Measurements from ENCODE around the gene MEF2A. TPM values are rescaled to one million over a fixed set of nuclear protein-coding genes. Genes with fewer than 3 reads are reported as not detected.
A peak's percentile ranks its signal among the peaks of the same experiment; 100 is the strongest.
"Not testable (repeated sequence)": the region's sequence is repeated elsewhere in the genome, so short reads cannot be mapped to it uniquely, and the experiment has no call there.

The MEF2A gene
- total RNA-seq, 1 donor from 2014 or later, result 23.4 TPM

DNA sequence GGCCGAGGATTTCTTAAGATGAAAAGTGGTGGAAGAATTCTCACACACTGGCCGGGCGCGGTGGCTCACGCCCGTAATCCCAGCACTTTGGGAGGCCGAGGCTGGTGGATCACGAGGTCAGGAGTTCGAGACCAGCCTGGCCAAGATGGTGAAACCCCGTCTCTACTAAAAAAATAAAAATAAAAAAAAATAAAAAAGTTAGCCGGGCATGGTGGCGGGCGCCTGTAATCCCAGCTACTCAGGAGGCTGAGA, 168.2 kb downstream of the MEF2A start:
- H3K36me3 Mint-ChIP-seq (ENCODE audit: low read depth); DNase-seq (ENCODE audit: low spot score); H3K9me3 Mint-ChIP-seq; H3K27me3 Mint-ChIP-seq (ENCODE audit: low read depth): not testable (repeated sequence)
- peak overlapping the region; percentile 86 for H3K27ac Mint-ChIP-seq
- H3K4me3 Mint-ChIP-seq (ENCODE audit: low read depth), result peak overlapping the region; percentile 70
- peaks cover 24% of the 10 kb centered on the region for H3K4me1 Mint-ChIP-seq (ENCODE audit: low read depth)
- intact Hi-C loops (cut with micrococcal nuclease), result loop anchor here (5.0 kb wide), 1 partner anchor 868 kb away; the partner anchor contains the start of genes ASB7 and LINS1

DNA sequence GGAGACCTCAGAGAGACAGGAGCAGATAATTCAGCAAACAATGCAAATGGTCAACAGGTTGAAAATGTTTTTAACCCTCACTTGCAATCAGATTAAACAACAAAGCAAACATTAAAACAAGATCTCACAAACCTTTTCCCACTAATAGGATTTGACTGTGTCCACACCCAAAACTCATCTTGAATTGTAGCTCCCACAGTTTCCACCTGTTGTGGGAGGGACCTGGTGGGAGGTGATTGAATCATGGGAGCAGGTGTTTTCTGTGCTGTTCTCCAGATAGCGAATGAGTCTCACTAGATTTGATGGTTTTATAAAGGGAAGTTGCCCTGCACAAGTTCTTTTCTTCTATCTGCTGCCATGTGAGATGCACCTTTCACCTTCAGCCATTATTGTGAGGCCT, 168.8 kb downstream of the MEF2A start:
- H3K27ac Mint-ChIP-seq, result peak overlapping the region; percentile 52
- H3K27me3 Mint-ChIP-seq (ENCODE audit: low read depth), result no peaks in the 10 kb centered on the region
- no peaks in the 10 kb centered on the region for H3K9me3 Mint-ChIP-seq
- peaks cover 9% of the 10 kb centered on the region for H3K36me3 Mint-ChIP-seq (ENCODE audit: low read depth)
- no peak overlapping the region for H3K4me3 Mint-ChIP-seq (ENCODE audit: low read depth)
- intact Hi-C loops (cut with micrococcal nuclease), result loop anchor here (5.0 kb wide), 1 partner anchor 868 kb away; the partner anchor contains the start of genes ASB7 and LINS1
- DNase-seq (ENCODE audit: low spot score), result no peak
- H3K4me1 Mint-ChIP-seq (ENCODE audit: low read depth), result peaks cover 24% of the 10 kb centered on the region

DNA sequence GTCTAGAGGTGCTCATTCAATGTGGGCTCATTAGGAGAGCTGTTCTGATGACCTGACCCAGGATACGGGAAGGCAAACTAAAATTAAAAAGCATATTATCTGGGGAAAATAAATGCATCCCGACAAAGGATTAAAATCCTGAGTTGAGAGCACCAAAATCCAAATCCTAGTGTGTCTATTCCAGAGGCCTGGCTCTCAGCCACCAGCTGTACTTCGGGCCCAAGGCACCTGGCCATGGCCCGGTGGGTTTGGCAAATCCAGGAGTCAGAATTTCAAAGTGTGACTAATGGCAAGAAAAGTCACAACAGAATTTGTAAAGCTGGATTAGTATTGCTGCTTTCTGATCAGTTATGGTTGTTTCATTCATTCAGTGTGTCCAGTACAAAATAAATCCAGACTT, 170.1 kb downstream of the MEF2A start:
- Mint-ChIP-seq H3K4me1 (ENCODE audit: low read depth) (peaks cover 24% of the 10 kb centered on the region), H3K36me3 (ENCODE audit: low read depth) (peaks cover 3% of the 10 kb centered on the region), H3K27me3 (ENCODE audit: low read depth) (no peaks in the 10 kb centered on the region), H3K9me3 (no peaks in the 10 kb centered on the region), H3K27ac (no peak overlapping the region), H3K4me3 (ENCODE audit: low read depth) (no peak overlapping the region)
- intact Hi-C loops (cut with micrococcal nuclease), result no loop called here
- DNase-seq (ENCODE audit: low spot score), result no peak

DNA sequence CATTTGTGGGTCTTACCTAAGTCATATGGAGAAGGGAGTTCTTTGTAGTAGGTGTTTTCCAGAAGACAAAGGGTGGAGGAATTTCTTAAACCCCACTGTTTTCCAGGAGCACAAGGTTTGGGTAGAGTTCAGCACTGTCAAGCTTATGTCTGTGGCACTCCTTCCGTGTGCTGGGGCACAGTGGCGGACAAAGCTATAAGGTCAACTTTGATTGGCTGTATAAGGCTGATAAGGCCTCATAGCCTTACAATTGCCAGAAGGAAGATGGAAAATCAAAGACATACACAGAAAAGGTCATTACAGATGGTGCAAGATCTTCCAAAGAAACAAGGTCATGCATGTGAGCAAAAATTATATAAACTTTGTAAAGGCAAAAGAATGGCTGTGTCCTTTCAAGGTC, 170.9 kb downstream of the MEF2A start:
- no peak overlapping the region for H3K4me3 Mint-ChIP-seq (ENCODE audit: low read depth)
- intact Hi-C loops (cut with micrococcal nuclease), result no loop called here

DNA sequence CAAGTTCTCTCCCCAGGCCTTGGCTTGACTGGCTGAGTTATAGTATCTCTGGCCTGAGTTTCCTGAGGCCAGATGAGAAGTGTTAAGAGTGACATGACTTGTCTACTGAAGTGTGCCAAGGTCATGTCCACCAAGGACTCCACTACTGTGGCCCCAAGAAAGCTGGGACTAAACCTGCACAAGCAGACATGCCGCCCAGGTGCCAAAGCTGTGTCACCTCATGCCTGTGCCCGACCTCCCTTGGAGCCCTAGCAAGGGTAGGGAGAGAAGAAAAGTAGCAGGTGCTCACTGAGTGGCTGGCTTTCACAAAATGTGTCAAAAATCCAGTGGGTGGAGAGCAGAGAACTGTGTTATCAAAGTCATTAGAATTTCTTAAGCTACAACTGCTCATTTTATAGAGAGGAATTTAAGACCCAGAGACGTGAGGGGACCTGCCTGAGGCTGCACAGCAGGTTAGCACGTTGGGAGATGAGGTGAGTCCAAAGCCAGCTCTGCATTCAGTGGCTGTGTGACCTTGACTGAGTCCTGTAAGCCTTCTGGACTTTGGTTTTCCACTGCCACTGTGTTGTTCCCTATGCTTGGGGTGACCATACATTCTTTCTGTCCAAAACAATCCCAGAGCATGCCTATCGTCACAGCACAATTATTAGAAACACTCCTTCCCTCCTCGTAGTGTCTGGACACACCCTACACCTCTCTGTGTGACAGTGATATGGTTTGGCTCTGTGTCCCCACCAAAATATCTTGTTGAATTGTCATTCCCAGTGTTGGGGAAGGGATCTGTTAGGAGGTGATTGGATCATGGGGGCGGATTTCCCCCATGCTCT, 172.4 kb downstream of the MEF2A start:
- DNase-seq (ENCODE audit: low spot score), result no peak
- intact Hi-C loops (cut with micrococcal nuclease), result no loop called here
- H3K4me3 Mint-ChIP-seq (ENCODE audit: low read depth), result no peak overlapping the region
- no peaks in the 10 kb centered on the region for H3K9me3 Mint-ChIP-seq
- no peaks in the 10 kb centered on the region for H3K27me3 Mint-ChIP-seq (ENCODE audit: low read depth)
- H3K4me1 Mint-ChIP-seq (ENCODE audit: low read depth), result peaks cover 14% of the 10 kb centered on the region
- no peak overlapping the region for H3K27ac Mint-ChIP-seq
- H3K36me3 Mint-ChIP-seq (ENCODE audit: low read depth), result no peaks in the 10 kb centered on the region

More for the DNA sequence above, 170.9 kb downstream of the MEF2A start:
- no peak overlapping the region for H3K27ac Mint-ChIP-seq
- no peaks in the 10 kb centered on the region for H3K36me3 Mint-ChIP-seq (ENCODE audit: low read depth)
- no peaks in the 10 kb centered on the region for H3K27me3 Mint-ChIP-seq (ENCODE audit: low read depth)
- DNase-seq (ENCODE audit: low spot score), result no peak
- peaks cover 23% of the 10 kb centered on the region for H3K4me1 Mint-ChIP-seq (ENCODE audit: low read depth)
- H3K9me3 Mint-ChIP-seq, result no peaks in the 10 kb centered on the region

DNA sequence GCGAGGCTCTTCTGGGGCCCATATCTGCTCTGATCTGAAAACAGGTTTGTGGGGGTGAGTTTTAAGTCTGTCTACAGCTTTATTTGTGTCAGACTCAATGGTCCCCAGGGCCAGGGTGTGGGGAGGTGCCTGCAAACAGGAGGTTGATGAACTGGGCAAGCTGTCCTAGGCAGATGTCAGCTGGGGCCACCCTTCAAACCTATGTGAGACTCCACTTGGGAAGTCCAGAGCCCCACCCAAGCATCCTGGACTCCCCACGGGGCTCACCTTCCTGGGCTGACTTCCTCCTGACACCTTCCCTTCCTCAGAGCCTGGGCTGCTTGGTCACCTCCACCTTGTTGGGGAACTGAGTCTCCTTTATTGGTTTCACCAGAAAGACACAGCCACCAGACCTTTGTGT, 176.1 kb downstream of the MEF2A start:
- Mint-ChIP-seq H3K36me3 (ENCODE audit: low read depth) (no peaks in the 10 kb centered on the region), H3K27me3 (ENCODE audit: low read depth) (peaks cover 6% of the 10 kb centered on the region), H3K4me3 (ENCODE audit: low read depth) (no peak overlapping the region), H3K4me1 (ENCODE audit: low read depth) (peaks cover 10% of the 10 kb centered on the region), H3K27ac (no peak overlapping the region), H3K9me3 (no peaks in the 10 kb centered on the region)
- intact Hi-C loops (cut with micrococcal nuclease), result no loop called here
- DNase-seq (ENCODE audit: low spot score), result no peak

DNA sequence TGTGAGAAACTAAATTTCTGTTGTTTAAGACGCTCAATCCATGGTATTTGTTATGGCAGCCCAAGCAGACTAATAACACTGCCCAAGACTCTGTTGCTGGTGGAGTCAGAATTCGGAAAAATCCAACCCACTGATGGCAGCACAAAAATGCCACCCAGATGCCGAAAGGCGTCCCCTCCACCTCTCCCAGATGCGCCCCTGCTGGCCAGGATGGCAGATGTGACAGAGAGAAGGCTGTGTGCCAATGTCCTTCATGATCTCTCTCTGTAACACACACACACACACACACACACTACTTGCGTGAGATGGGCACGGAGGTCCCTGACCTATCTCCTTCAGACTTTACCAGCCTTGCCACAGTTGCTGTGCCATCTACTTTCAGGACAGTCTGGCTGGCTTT, 178.4 kb downstream of the MEF2A start:
- intact Hi-C loops (cut with micrococcal nuclease), result no loop called here
- Mint-ChIP-seq H3K27ac (no peak overlapping the region), H3K4me3 (ENCODE audit: low read depth) (no peak overlapping the region), H3K27me3 (ENCODE audit: low read depth) (peaks cover 6% of the 10 kb centered on the region), H3K4me1 (ENCODE audit: low read depth) (peaks cover 4% of the 10 kb centered on the region), H3K9me3 (no peaks in the 10 kb centered on the region), H3K36me3 (ENCODE audit: low read depth) (no peaks in the 10 kb centered on the region)
- DNase-seq (ENCODE audit: low spot score), result no peak

DNA sequence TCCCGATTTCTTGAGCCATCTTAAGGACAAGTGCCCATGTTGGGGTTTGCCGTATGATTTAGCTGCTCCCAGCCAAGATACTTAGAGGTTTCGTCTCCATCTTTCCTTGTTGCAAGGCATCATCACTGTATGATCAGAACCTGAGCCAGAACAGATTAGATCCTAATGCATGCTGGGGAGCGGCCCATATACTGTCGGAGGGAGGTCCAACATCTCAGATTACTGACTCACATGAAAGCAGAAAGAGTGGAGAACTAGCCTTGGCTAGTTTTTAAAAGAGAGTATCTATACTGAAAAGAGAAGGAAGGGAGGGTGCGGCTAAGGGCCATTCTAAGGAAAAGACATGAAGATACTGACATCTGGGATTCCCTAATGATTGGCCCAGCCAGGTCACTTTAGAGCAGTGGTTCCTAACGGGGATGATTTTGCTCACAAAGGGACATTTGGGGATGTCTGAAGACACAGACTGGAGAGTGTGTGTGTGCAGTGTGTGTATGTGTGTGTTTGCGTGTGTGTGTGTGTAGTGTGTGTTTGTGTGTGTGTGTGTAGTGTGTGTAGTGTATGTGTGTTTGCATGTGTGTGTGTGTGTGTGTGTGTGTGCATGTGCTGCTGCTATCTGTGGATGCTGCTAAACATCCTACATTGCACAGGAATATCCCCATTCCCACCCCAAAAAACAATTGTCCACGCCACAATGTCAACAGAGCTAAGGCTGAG, 179.7 kb downstream of the MEF2A start:
- intact Hi-C loops (cut with micrococcal nuclease), result no loop called here
- no peak for DNase-seq (ENCODE audit: low spot score)
- Mint-ChIP-seq H3K4me3 (ENCODE audit: low read depth) (no peak overlapping the region), H3K27me3 (ENCODE audit: low read depth) (peaks cover 6% of the 10 kb centered on the region), H3K4me1 (ENCODE audit: low read depth) (peaks cover 7% of the 10 kb centered on the region), H3K27ac (no peak overlapping the region), H3K36me3 (ENCODE audit: low read depth) (no peaks in the 10 kb centered on the region), H3K9me3 (no peaks in the 10 kb centered on the region)

DNA sequence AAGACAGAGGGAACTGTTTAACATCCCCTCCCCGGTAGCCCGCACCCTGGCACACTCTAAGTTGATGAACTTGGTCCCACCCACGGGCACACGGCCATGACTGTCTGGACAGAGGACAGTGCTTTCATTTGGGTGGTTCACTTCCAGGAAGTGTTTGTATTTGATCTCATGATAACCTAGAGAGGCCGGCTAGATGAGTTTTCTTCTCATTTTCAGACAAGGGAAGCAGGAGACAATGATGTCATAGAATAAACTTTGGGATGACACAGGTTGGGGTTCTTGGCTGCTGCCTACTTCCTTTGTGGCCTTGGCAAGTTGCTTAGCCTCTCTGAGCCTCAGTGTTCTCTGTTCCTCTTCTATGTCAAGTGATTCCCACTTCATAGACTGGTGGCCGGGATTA, 183.6 kb downstream of the MEF2A start:
- intact Hi-C loops (cut with micrococcal nuclease), result no loop called here
- Mint-ChIP-seq H3K9me3 (no peaks in the 10 kb centered on the region), H3K27ac (no peak overlapping the region), H3K36me3 (ENCODE audit: low read depth) (no peaks in the 10 kb centered on the region), H3K27me3 (ENCODE audit: low read depth) (peaks cover 6% of the 10 kb centered on the region), H3K4me3 (ENCODE audit: low read depth) (no peak overlapping the region), H3K4me1 (ENCODE audit: low read depth) (peaks cover 4% of the 10 kb centered on the region)
- DNase-seq (ENCODE audit: low spot score), result no peak

DNA sequence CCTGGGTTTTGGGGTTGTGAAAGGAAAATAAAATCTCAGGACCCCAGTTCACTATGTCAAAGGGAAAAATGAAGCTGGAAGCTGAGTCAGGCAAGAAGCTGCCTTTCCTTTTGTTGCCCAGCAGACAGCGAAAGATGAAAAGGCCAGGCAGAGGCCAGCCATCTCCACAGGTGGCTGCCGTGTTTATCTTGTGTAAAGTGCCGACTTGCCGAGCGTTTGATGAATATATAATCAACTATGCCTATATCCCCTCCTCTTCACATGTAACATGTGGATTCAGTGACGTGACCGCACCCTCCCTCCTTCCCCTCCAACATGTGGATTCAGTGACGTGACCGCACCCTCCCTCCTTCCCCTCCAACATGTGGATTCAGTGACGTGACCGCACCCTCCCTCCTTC, 184.5 kb downstream of the MEF2A start:
- not testable (repeated sequence) for H3K36me3 Mint-ChIP-seq (ENCODE audit: low read depth); DNase-seq (ENCODE audit: low spot score); H3K9me3 Mint-ChIP-seq; H3K27ac Mint-ChIP-seq; H3K27me3 Mint-ChIP-seq (ENCODE audit: low read depth); H3K4me3 Mint-ChIP-seq (ENCODE audit: low read depth); H3K4me1 Mint-ChIP-seq (ENCODE audit: low read depth)
- intact Hi-C loops (cut with micrococcal nuclease), result loop anchor here (10.0 kb wide), 1 partner anchor 646 kb away; the partner anchor contains the start of gene SYNM

DNA sequence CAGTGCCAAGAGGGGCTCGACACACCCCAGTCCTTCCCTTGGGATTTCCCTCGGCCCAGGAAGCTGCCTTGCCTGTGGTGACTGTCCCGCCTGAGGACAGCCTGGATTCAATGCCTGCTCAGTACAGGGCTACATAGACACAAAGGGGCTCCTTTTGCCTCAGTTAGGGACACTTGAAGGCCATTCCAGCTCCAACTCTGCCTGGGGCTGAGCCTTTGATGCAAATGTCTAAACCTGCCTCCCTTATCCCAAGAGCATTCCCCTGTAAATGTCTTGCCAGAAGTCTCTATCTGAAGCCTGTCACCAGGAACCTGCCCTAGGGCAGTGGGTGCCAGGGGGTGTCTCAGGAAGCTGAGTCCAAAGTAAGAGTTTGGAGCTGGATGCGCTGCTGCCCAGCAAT, 186.8 kb downstream of the MEF2A start:
- Mint-ChIP-seq H3K27ac (no peak overlapping the region), H3K27me3 (ENCODE audit: low read depth) (peaks cover 1% of the 10 kb centered on the region), H3K4me1 (ENCODE audit: low read depth) (peaks cover 4% of the 10 kb centered on the region), H3K36me3 (ENCODE audit: low read depth) (no peaks in the 10 kb centered on the region), H3K9me3 (no peaks in the 10 kb centered on the region), H3K4me3 (ENCODE audit: low read depth) (no peak overlapping the region)
- intact Hi-C loops (cut with micrococcal nuclease), result loop anchor here (10.0 kb wide), 1 partner anchor 648 kb away; the partner anchor contains the start of gene SYNM
- no peak for DNase-seq (ENCODE audit: low spot score)

DNA sequence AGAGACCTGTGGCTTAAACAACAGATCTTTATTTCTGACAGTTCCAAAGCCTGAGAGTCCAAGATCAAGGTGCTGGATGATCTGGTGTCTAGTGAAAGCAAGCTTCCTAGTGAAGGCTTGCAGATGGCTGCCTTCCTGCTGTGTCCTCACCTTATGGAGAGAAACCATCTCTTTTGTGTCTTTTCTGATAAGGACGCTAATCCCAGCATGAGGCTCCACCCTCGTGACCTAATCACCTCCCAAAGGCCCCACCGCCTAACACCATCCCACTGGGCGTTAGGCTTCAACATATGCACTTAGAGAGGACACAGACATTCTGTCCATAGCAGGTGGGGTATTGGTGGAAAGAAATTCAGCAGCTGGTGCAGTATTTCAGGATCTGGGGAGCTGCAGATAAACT, 187.3 kb downstream of the MEF2A start:
- Mint-ChIP-seq H3K27ac (no peak overlapping the region), H3K9me3 (no peaks in the 10 kb centered on the region), H3K4me1 (ENCODE audit: low read depth) (peaks cover 4% of the 10 kb centered on the region), H3K27me3 (ENCODE audit: low read depth) (peaks cover 3% of the 10 kb centered on the region), H3K4me3 (ENCODE audit: low read depth) (no peak overlapping the region), H3K36me3 (ENCODE audit: low read depth) (no peaks in the 10 kb centered on the region)
- intact Hi-C loops (cut with micrococcal nuclease), result loop anchor here (10.0 kb wide), 1 partner anchor 648 kb away; the partner anchor contains the start of gene SYNM
- DNase-seq (ENCODE audit: low spot score), result no peak

Measured in activated T-helper 2 cell treated with anti-CD3 and anti-CD28 coated beads, Interferon-gamma antibody, Interleukin-2, Interleukin-4, amounts not matched to agents 10 μg/mL and 5 μg/mL and 100 μg/mL, durations not matched to agents 14 hours and 24 hours and 36 hours (primary cell).